NT2/D1 (cell line): ENCODE data around the gene OSBPL3.

Source experiments
- SUZ12 ChIP-seq: IDR thresholded peaks from 2 replicates; pipeline ENCODE4 v1.6.1; 2011; ENCODE audit not compliant: insufficient read length, insufficient read depth; ENCODE audit errors: extremely low read depth
- YY1 ChIP-seq: IDR thresholded peaks from 2 replicates; pipeline ENCODE4 v1.6.1; 2011; ENCODE audit not compliant: insufficient read length, insufficient read depth
- ZNF274 ChIP-seq: IDR thresholded peaks from 2 replicates; pipeline ENCODE4 v1.6.1; 2011; ENCODE audit warnings: mild to moderate bottlenecking, low read depth, low read length

DNA sequence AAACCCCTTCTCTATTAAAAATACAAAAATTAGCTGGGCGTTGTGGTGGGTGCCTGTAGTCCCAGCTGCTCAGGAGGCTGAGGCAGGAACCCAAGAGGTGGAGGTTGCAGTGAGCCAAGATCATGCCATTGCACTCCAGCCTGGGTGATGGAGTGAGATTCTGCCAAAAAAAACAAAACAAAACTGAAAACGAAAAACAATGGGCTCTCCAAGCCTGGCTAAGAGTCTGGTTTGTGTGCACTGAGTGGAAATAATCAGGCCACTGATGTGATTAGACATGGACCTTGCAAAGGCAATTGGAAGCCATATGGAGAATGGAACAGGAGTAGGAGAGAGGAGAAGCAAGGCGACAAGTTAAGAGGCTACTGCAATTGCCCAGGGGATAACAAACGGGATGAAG lies 162.6 kb downstream of the OSBPL3 start:
- TF ChIP-seq SUZ12 (no peak), YY1 (no peak), ZNF274 (no peak)
